Osteoblast (primary cell): Measurements from ENCODE around the gene CELSR2. TPM values are rescaled to one million over a fixed set of nuclear protein-coding genes. Genes with fewer than 3 reads are reported as not detected.

Experiments used
- DNase-seq: peaks from one replicate; pipeline ENCODE4 v3.0.0; 2011; ENCODE audit warnings: low spot score, mixed read lengths; ENCODE audit not compliant: insufficient read length; ENCODE audit errors: missing footprints
- H2AFZ ChIP-seq: 2 replicates; pipeline ENCODE4 v1.6.0; 2011; ENCODE audit warnings: mild to moderate bottlenecking, low read length
- H3K27ac ChIP-seq: 2 replicates; pipeline ENCODE4 v1.5.1; 2011; ENCODE audit warnings: mild to moderate bottlenecking, low read depth, low read length, moderate library complexity
- H3K27me3 ChIP-seq: 2 replicates; pipeline ENCODE4 v1.6.0; 2012; ENCODE audit warnings: mild to moderate bottlenecking, control low read depth, inconsistent platforms, low read length, moderate library complexity; ENCODE audit not compliant: insufficient read depth
- H3K36me3 ChIP-seq: 2 replicates; pipeline ENCODE4 v1.5.1; 2011; ENCODE audit warnings: mild to moderate bottlenecking, low read length, control low read depth, moderate library complexity; ENCODE audit not compliant: insufficient read depth
- H3K4me1 ChIP-seq: 2 replicates; pipeline ENCODE4 v1.5.1; 2011; ENCODE audit warnings: mild to moderate bottlenecking, low read length, control low read depth, moderate library complexity; ENCODE audit not compliant: insufficient read depth
- H3K4me2 ChIP-seq: 2 replicates; pipeline ENCODE4 v1.6.0; 2011; ENCODE audit warnings: mild to moderate bottlenecking, low read length; ENCODE audit not compliant: insufficient read depth
- H3K4me3 ChIP-seq: fragments of 200-600 bp; sonication (generic); 3 replicates; pipeline ENCODE4 v1.5.1; 2012; ENCODE audit warnings: mild to moderate bottlenecking, low read length, inconsistent platforms; ENCODE audit not compliant: insufficient read depth
- H3K79me2 ChIP-seq: 2 replicates; pipeline ENCODE4 v1.6.0; 2012; ENCODE audit warnings: mild to moderate bottlenecking, low read length, control low read depth, inconsistent platforms; ENCODE audit not compliant: insufficient read depth
- H3K9me3 ChIP-seq: 2 replicates; pipeline ENCODE4 v1.5.1; 2011; ENCODE audit warnings: low read depth, low read length, control low read depth
- H4K20me1 ChIP-seq: 2 replicates; pipeline ENCODE4 v1.6.0; 2012; ENCODE audit warnings: mild to moderate bottlenecking, low read length, control low read depth; ENCODE audit not compliant: insufficient read depth
- CTCF ChIP-seq: IDR thresholded peaks from 2 replicates; pipeline ENCODE4 v1.5.1; 2011; ENCODE audit warnings: mild to moderate bottlenecking, low read depth, low read length, moderate library complexity; ENCODE audit errors: extremely low read depth
- total RNA-seq: library from RNA; depleted of rRNA; stranded (reverse); fragments of >200 nt; gene quantifications from 2 replicates; pipeline ENCODE4 v1.2.3, GENCODE V29; 2012

Gene CELSR2
- total RNA-seq, 1 donor = 1.4 TPM

- Histone ChIP-seq H3K4me1 (peaks cover 19% of the 10 kb centered on the region), H3K4me3 (no peak overlapping the region), H4K20me1 (no peaks in the 10 kb centered on the region), H3K36me3 (peaks cover 5% of the 10 kb centered on the region), H3K27ac (no peak overlapping the region), H3K79me2 (no peaks in the 10 kb centered on the region), H3K27me3 (no peaks in the 10 kb centered on the region), H2AFZ (no peak overlapping the region), H3K9me3 (no peaks in the 10 kb centered on the region), H3K4me2 (no peak overlapping the region)
- DNase-seq = peak; percentile 80
- TF ChIP-seq CTCF = no peak
These were observed 23.6 kb downstream of the CELSR2 start for GRCh38 chr1:109272831-109273547.

- Histone ChIP-seq H3K36me3 (peaks cover 13% of the 10 kb centered on the region), H3K4me2 (no peak overlapping the region), H3K27ac (no peak overlapping the region), H2AFZ (no peak overlapping the region), H3K27me3 (no peaks in the 10 kb centered on the region), H3K4me3 (no peak overlapping the region), H4K20me1 (no peaks in the 10 kb centered on the region), H3K9me3 (no peaks in the 10 kb centered on the region), H3K4me1 (peaks cover 19% of the 10 kb centered on the region), H3K79me2 (no peaks in the 10 kb centered on the region)
- peak; percentile 79 for DNase-seq
- TF ChIP-seq CTCF = no peak
These were observed 24.4 kb downstream of the CELSR2 start for GRCh38 chr1:109273570-109274288.

GRCh38 chr1:109274533-109275476 is 25.5 kb downstream of the CELSR2 start:
- DNase-seq = peak; percentile 96

More at GRCh38 chr1:109274533-109275476, 25.5 kb downstream of the CELSR2 start:
- Histone ChIP-seq H3K4me1 (peaks cover 23% of the 10 kb centered on the region), H3K36me3 (peaks cover 14% of the 10 kb centered on the region), H3K27me3 (no peaks in the 10 kb centered on the region), H3K79me2 (peaks cover under 1% of the 10 kb centered on the region), H3K27ac (no peak overlapping the region), H2AFZ (no peak overlapping the region), H3K9me3 (no peaks in the 10 kb centered on the region), H3K4me2 (peak overlapping the region; percentile 61), H4K20me1 (no peaks in the 10 kb centered on the region), H3K4me3 (no peak overlapping the region)
- TF ChIP-seq CTCF = no peak
